Body of pancreas (tissue), 4 donors: ENCODE measurements around the gene ACER3. TPM values are rescaled to one million over a fixed set of nuclear protein-coding genes. Genes with fewer than 3 reads are reported as not detected.

Experiments used
- ATAC-seq: fragments of 150-250 bp; one replicate; pipeline ENCODE4 v1.9.1; 2016
- DNase-seq, 4 donors: peaks; one replicate each; pipeline ENCODE4 v3.0.0-alpha.2; 2019
- H3K27ac ChIP-seq, 4 donors: fragments of 200-600 bp; sonication (generic); 1 replicate in 3 of 4; 2 replicates in 1 of 4; pipeline versions ENCODE4 v1.5.1 to v1.6.1; 2016 to 2019; ENCODE audit warnings: mild to moderate bottlenecking in 1 of 4, mixed read lengths in 1 of 4, moderate library complexity in 1 of 4
- H3K27me3 ChIP-seq, 2 donors: fragments of 200-600 bp; sonication (generic); one replicate each; pipeline ENCODE4 v1.6.0; 2016; ENCODE audit warnings: mild to moderate bottlenecking in 1 of 2
- H3K36me3 ChIP-seq, 2 donors: fragments of 200-600 bp; sonication (generic); replicated peaks in 1 of 2; 2 replicates each; pipeline ENCODE4 v1.5.1; 2016; ENCODE audit warnings: low read depth in 2 of 2; ENCODE audit not compliant: insufficient read depth in 1 of 2
- H3K4me1 ChIP-seq: fragments of 200-600 bp; sonication (generic); one replicate; pipeline ENCODE4 v1.6.0; 2016
- H3K4me3 ChIP-seq, 2 donors: fragments of 200-600 bp; sonication (generic); 1 replicate in 1 of 2; 2 replicates in 1 of 2; pipeline ENCODE4 v1.5.1; 2016 to 2019
- H3K9me3 ChIP-seq, 3 donors: fragments of 200-600 bp; sonication (generic); 1 replicate in 2 of 3; 2 replicates in 1 of 3; pipeline ENCODE4 v1.5.1; 2016
- CTCF ChIP-seq, 7 experiments: fragments of 450-650 bp in 4 of 7; fragments of 200-600 bp in 3 of 7; sonication (generic) in 3 of 7; IDR thresholded peaks; one replicate each; pipeline ENCODE4 v1.5.1; 2016 to 2019; ENCODE audit warnings: antibody characterized with exemption in 7 of 7
- POLR2A ChIP-seq, 3 donors: fragments of 450-650 bp; IDR thresholded peaks; one replicate each; pipeline ENCODE4 v1.6.1; 2016; ENCODE audit warnings: antibody characterized with exemption in 3 of 3, mild to moderate bottlenecking in 2 of 3
- WGBS, 2 donors: methylation state at CpG; one replicate each; pipeline ENCODE4 v1.1.5; 2017; 5-methylcytosine and 5-hydroxymethylcytosine counted together
- intact Hi-C: fragments of 100-400 bp; cut with DNase I; formaldehyde crosslinking; loops from one replicate; pipeline ENCODE4 v1.15.1; 2023
- total RNA-seq, 2 donors: library from RNA; depleted of rRNA; stranded (reverse); fragments of >200 nt; gene quantifications; one replicate each; pipeline ENCODE4 v1.1.0, GENCODE V29; 2016

The ACER3 gene
- total RNA-seq, 2 donors from 2014 or later, result 4.6 to 5.2 TPM

DNA sequence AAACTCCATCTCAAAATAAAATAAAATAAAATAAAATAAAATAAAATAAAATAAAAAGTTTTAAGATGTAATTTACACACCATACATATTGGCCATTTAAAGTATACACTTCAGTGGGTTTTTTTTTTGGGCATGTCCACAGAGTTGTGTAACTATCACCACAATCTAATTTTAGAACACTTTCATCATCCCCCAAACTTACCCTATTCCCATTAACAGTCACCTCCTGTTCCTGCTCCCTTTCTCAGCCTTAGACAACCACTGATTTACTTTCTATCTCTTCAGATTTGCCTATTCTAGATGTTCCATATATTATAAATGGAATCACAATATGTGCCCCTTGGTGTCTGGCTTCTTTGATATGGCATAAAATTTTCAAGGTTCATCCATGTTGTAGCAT, 4.6 kb upstream of the ACER3 start:
- TF ChIP-seq CTCF (IDR thresholded peaks at IDR 0.05) (no peak), POLR2A (IDR thresholded peaks at IDR 0.05) (no peak)
- H3K27ac ChIP-seq, result no peak overlapping the region
- no peaks in the 10 kb centered on the region for H3K36me3 ChIP-seq
- no peaks in the 10 kb centered on the region for H3K9me3 ChIP-seq
- DNase-seq (no peak), ATAC-seq (no peak)
- intact Hi-C loops, result no loop called here
- H3K27me3 ChIP-seq, result no peaks in the 10 kb centered on the region
- no peak overlapping the region for H3K4me3 ChIP-seq
- H3K4me1 ChIP-seq, result peaks cover 5% of the 10 kb centered on the region

GRCh38 chr11:76856571-76856970, 4.1 kb upstream of the ACER3 start:
- intact Hi-C loops, result no loop called here
- no peaks in the 10 kb centered on the region for H3K36me3 ChIP-seq
- WGBS, 2 donors, result 83 to 95% methylated on average over 2 of the region's 2 CpGs
- TF ChIP-seq CTCF (IDR thresholded peaks at IDR 0.05) (no peak), POLR2A (IDR thresholded peaks at IDR 0.05) (no peak)
- no peaks in the 10 kb centered on the region for H3K27me3 ChIP-seq
- no peak overlapping the region for H3K4me3 ChIP-seq
- H3K4me1 ChIP-seq, result peaks cover 8% of the 10 kb centered on the region
- ATAC-seq, result no peak
- no peak for DNase-seq
- no peaks in the 10 kb centered on the region for H3K9me3 ChIP-seq
- H3K27ac ChIP-seq, result no peak overlapping the region

DNA sequence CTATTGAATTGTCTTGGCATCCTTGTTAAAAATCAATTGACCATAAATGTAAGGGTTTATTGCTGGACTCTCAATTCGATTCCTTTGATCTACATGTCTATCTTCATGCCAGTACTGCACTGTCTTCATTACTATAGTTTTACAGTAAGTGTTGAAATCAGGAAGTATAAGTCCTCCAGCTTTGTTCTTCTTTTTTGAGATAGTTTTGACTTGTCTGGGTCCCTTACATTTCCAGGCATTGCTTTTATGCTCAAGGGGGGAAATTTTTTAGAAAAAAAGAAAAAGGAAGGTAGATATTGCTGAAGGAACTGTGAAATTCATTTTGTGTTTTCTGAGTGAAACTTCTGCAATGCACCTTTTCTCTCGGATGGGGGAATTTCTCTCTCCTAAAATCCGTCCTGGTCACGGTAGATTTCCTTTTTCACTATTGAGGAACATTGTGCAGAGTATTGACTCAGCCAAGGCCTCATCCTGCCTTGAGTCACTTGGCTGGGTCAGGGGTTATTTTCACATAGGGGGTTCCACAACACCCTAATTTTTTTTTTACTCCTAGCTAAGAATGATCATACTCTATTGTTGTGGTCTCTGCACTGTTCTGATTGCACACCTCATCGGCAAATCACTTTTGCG, 2.8 kb upstream of the ACER3 start:
- no peak overlapping the region for H3K4me3 ChIP-seq
- no peak for ATAC-seq

DNA sequence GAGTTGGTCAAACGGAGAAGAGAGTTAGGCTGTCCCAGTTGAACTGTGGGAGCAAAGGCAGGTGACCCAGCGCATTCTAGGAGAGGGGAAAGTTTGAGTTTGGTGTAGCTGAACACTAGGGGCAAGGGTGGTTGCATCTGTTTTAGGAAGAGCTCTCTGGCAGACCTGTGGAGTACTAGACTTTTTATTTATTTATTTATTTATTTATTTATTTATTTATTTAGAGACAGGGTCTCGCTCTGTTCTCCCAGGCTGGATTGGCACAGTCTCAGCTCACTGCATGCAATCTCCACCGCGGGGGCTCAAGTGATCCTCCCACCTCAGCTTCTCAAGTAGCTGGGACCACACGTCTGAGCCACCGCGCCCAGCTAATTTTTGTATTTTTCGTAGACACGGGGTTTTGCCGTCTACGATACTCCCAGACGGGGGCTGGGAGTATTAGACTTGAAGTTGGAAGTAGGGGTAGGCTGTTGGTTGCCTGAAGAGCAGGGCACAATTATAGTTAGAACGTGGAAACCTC, 950 bp upstream of the ACER3 start:
- H3K27ac ChIP-seq, result peak overlapping the region in 2 of 4 donors; percentile 74 to 88

More for the DNA sequence above, 2.8 kb upstream of the ACER3 start:
- no peak overlapping the region for H3K27ac ChIP-seq
- no peak for DNase-seq
- H3K4me1 ChIP-seq, result peaks cover 21% of the 10 kb centered on the region
- WGBS, 2 donors, result 69 to 70% methylated on average over 6 of the region's 6 CpGs
- intact Hi-C loops, result no loop called here
- H3K9me3 ChIP-seq, result no peaks in the 10 kb centered on the region
- TF ChIP-seq CTCF (IDR thresholded peaks at IDR 0.05), result no peak
- no peak for TF ChIP-seq POLR2A (IDR thresholded peaks at IDR 0.05)
- no peaks in the 10 kb centered on the region for H3K27me3 ChIP-seq
- H3K36me3 ChIP-seq, result no peaks in the 10 kb centered on the region

More for the DNA sequence above, 950 bp upstream of the ACER3 start:
- WGBS, 2 donors, result 95% methylated on average over 14 of the region's 14 CpGs
- no peak overlapping the region for H3K4me3 ChIP-seq
- no peak for ATAC-seq
- no peak for TF ChIP-seq POLR2A (IDR thresholded peaks at IDR 0.05)
- no peak for TF ChIP-seq CTCF (IDR thresholded peaks at IDR 0.05)
- no peaks in the 10 kb centered on the region for H3K27me3 ChIP-seq
- intact Hi-C loops, result no loop called here
- H3K9me3 ChIP-seq, result no peaks in the 10 kb centered on the region
- H3K4me1 ChIP-seq, result peaks cover 25% of the 10 kb centered on the region
- peak in 1 of 4 donors; percentile 18 for DNase-seq
- H3K36me3 ChIP-seq, result no peaks in the 10 kb centered on the region
